AG04450 (cell line): ENCODE results near the gene TPI1. TPM values are rescaled to one million over a fixed set of nuclear protein-coding genes. Genes with fewer than 3 reads are reported as not detected.
A peak's percentile ranks its signal among the peaks of the same experiment; 100 is the strongest.
"Not testable (repeated sequence)": the region's sequence is repeated elsewhere in the genome, so short reads cannot be mapped to it uniquely, and the experiment has no call there.

ENCODE experiments used
- CTCF ChIA-PET: fragments of 300-600, 350-600 bp; formaldehyde crosslinking; extraction: SDS; loops from one replicate; lab custom pipeline; 2022; ENCODE audit warnings: antibody characterized with exemption, inconsistent platforms; lab: Charles Lee
- POLR2A ChIA-PET: fragments of 350-600 bp; formaldehyde crosslinking; extraction: SDS; loops from one replicate; lab custom pipeline; 2021; ENCODE audit warnings: antibody characterized with exemption, inconsistent platforms; lab: Yijun Ruan, JAX
- DNase-seq: peaks from one replicate; pipeline ENCODE4 v3.0.0-alpha.2; 2011; ENCODE audit warnings: low read depth, low spot score
- H3K27ac ChIP-seq: one replicate; pipeline ENCODE4 v1.5.1; 2012; ENCODE audit warnings: low read depth, low read length, control low read depth
- H3K27me3 ChIP-seq: one replicate; pipeline ENCODE4 v1.6.0; 2012; ENCODE audit warnings: low read length; ENCODE audit not compliant: control insufficient read depth, insufficient read depth
- H3K4me3 ChIP-seq: 2 replicates; pipeline ENCODE4 v1.5.1; 2011; ENCODE audit warnings: mild to moderate bottlenecking, low read depth, low read length, control low read depth
- H3K9me3 ChIP-seq: 2 replicates; pipeline ENCODE4 v1.5.1; 2012; ENCODE audit warnings: low read length; ENCODE audit not compliant: control insufficient read depth, insufficient read depth
- CTCF ChIP-seq: IDR thresholded peaks from 2 replicates; pipeline ENCODE4 v1.5.1; 2011; ENCODE audit warnings: low read depth, low read length, control low read depth, inconsistent platforms
- polyA plus RNA-seq: library from polyadenylated mRNA; depleted of rRNA; stranded (reverse); fragments of >200 nt; gene quantifications from 2 replicates; pipeline ENCODE4 v1.2.3, GENCODE V29; 2011

TPI1 gene
- polyA plus RNA-seq, 1 experiment, result 1,246 TPM

- ChIA-PET POLR2A (interaction anchor here (0.6 to 2.0 kb wide), 16 partner anchors 9 to 217 kb away, joined by 3 to 35 read pairs (median 4); partner anchors contain the start of genes C12orf57, C1S, GPR162 and LRRC23), CTCF (interaction anchor here (0.6 to 2.8 kb wide), 18 partner anchors 8 to 822 kb away, joined by 3 to 50 read pairs (median 5); partner anchors contain the start of genes LRRC23, SPSB2 and USP5)
- H3K9me3 ChIP-seq, result no peaks in the 10 kb centered on the region; the same call in 1 of the 2 replicates
- H3K27ac ChIP-seq, result peak overlapping the region; percentile 94
- H3K27me3 ChIP-seq, result no peaks in the 10 kb centered on the region
- TF ChIP-seq CTCF, result peak; percentile 70
- peak; percentile 91 for DNase-seq
- H3K4me3 ChIP-seq, result peak overlapping the region; percentile 59
Observed at GRCh38 chr12:6890789-6891645, 23.7 kb downstream of the TPI1 start.

GRCh38 chr12:6891646-6892001, 24.3 kb downstream of the TPI1 start:
- H3K27me3 ChIP-seq, result no peaks in the 10 kb centered on the region
- no peak for DNase-seq
- H3K4me3 ChIP-seq, result peak overlapping the region; percentile 59
- ChIA-PET POLR2A (interaction anchor here (0.6 to 2.0 kb wide), 15 partner anchors 9 to 169 kb away, joined by 3 to 35 read pairs (median 4); partner anchors contain the start of genes C12orf57, C1S, GPR162 and LRRC23), CTCF (interaction anchor here (0.6 to 2.8 kb wide), 16 partner anchors 8 to 822 kb away, joined by 3 to 50 read pairs (median 6); partner anchors contain the start of genes LRRC23, SPSB2 and USP5)
- no peak for TF ChIP-seq CTCF
- no peaks in the 10 kb centered on the region; the same call in 1 of the 2 replicates for H3K9me3 ChIP-seq
- peak overlapping the region; percentile 89 for H3K27ac ChIP-seq

- H3K27me3 ChIP-seq, POLR2A ChIA-PET, DNase-seq, H3K27ac ChIP-seq, H3K4me3 ChIP-seq, H3K9me3 ChIP-seq: not testable (repeated sequence)
- CTCF ChIA-PET, result interaction anchor here (2.0 to 2.8 kb wide), 2 partner anchors 13 to 22 kb away, joined by 21 to 50 read pairs; partner anchors contain the start of genes LRRC23 and SPSB2
Observed at GRCh38 chr12:6892683-6893082, 25.4 kb downstream of the TPI1 start.

GRCh38 chr12:6894321-6894720, 27.0 kb downstream of the TPI1 start:
- Histone ChIP-seq H3K4me3 (no peak overlapping the region), H3K27me3 (no peaks in the 10 kb centered on the region), H3K9me3 (no peaks in the 10 kb centered on the region; the same call in 1 of the 2 replicates), H3K27ac (no peak overlapping the region)
- ChIA-PET POLR2A (no interaction called here), CTCF (interaction anchor here (1.3 to 1.4 kb wide), 2 partner anchors 22 to 30 kb away, joined by 5 to 6 read pairs; partner anchors contain the start of gene SPSB2)
- DNase-seq, result no peak
- no peak for TF ChIP-seq CTCF

- POLR2A ChIA-PET, result interaction anchor here (1.3 kb wide), 1 partner anchor 30 kb away, joined by 4 read pairs; the partner anchor contains the start of gene TPI1
- Histone ChIP-seq H3K9me3 (no peaks in the 10 kb centered on the region; the same call in 1 of the 2 replicates), H3K4me3 (no peak overlapping the region), H3K27ac (no peak overlapping the region), H3K27me3 (no peaks in the 10 kb centered on the region)
- CTCF ChIA-PET, result interaction anchor here (1.4 kb wide), 1 partner anchor 27 kb away, joined by 3 read pairs; no protein-coding TSS in a partner anchor
- DNase-seq, result no peak
- TF ChIP-seq CTCF, result no peak
Observed at GRCh38 chr12:6896846-6897435, 29.6 kb downstream of the TPI1 start.
